ENCODE results near the gene UBE3B.

UBE3B gene

DNA sequence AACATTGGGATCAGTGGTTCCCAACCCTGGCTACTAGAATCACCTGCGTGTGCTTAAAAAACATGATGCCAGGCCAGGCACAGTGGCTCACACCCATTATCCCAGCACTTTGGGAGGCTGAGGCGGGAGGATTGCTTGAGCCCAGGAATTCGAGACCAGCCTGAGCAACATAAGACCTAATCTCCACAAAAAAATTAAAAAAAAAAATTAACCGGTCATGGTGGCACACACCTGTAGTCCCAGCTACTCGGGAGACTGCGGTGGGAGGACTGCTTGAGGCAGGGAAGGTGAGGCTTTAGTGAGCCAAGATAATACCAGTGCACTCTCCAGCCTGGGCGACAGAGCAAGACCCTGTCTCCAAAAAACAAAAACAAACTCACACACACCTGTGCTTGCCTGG lies 2.3 kb upstream of the UBE3B start:
- DNase-seq, result no peak

DNA sequence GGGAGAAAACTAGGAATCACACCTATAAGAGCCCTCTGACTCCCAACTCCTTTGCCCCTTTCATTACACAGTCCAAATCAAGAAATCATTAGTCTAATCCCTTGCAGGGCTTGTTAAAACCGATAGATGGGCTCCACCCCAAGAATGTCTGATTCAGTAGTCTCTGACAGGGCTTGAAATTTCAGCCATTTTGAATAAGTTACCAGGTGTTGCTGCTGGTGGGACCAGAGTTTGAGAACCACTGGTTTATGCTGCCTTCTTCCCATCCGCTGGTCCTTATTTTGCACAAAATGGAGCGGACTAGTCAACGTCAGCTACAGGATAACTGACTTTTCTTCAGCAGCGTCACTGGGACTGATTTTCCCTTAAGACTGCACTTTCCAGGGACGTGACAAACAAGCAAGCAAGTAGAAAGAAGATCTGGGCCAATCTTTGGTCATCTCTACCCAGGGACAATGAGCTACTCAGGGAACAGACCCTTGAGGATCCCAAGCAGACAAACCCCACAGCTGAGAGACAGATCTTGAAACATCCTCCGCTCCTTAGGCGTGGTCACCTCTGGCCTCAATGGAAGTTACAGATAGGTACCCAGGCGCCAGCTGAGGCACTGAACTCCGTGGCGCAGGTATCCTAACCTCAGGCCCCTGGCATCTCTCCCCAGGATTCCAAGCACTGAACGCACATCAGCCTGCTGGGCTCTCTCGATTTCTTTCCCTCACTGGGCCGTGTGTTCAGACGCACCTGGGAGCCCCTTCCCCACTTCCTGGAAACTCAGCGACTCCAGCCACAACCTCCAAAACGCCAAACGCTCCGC lies 1.2 kb upstream of the UBE3B start:
- DNase-seq, result no peak

DNA sequence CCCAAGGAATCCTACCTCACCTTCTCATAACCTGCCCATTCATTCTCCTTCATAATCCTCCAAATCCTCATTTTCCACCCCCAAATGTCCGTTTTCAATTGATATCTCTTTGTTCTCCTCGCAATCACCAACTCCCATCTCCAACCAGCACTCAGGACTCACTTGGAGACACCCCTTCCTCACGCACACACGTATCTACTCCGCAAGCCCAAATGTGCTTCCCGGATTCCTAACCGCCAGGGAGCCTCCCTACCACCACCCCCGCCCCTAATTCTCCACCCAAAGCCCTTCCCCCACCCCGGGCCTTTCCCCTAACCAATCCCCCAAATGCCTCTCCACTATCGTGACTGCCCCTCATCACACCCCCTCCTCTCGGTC lies 638 bp upstream of the UBE3B start:
- DNase-seq, result no peak

DNA sequence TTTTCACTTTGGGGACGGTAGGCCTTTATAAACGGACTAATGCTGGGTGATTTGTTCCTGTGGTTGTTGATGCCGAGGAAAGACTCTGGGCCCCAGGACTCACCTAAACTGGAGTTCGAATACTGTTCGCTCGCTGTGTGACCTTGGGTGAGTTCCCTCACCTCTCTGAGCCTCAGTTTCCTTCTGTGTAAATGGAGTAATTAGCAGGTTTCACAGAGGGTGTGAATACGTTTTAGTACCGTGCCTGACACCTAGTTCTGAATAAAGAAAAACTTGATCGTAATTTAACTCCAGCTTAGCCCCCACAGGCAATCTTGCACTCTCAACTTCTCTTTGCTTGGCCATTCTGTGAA lies 505 bp downstream of the UBE3B start:
- no peak for DNase-seq

DNA sequence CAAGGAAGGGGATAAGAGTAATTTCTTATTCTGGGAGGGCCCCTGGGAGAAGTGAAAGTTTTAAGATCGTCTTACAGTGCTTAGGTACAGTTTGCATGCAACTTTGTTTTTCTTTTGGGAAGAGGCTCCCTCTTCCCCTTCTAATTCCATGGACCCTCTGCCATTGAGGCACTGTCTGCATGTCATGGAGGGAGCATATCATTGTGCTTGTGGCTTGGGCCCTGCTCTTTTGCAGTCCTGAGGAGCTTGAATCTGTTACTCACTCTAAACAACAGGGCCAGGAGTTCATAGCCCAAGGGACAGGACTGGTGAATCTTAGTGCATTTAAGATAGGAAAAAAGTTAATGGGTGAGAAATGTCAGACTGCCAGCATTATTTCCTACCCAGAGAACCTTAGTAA lies 2.3 kb downstream of the UBE3B start:
- no peak for DNase-seq

DNA sequence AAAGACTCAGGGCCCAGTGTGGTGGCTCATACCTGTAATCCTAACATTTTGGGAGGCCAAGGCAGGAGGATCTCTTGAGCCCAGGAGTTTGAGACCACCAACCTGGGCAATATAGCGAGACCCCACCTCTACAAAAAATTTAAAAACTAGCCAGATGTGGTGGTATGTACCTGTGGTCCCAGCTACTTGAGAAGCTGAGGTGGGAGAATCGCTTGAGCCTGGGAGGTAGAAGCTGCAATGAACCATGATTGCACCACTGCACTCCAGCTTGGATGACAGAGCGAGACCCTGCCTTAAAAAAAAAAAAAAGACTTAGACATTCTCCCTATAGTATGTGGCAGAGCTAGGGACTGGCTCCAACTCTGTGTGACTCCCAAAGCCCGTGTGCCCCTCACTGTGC lies 2.9 kb downstream of the UBE3B start:
- no peak for DNase-seq

DNA sequence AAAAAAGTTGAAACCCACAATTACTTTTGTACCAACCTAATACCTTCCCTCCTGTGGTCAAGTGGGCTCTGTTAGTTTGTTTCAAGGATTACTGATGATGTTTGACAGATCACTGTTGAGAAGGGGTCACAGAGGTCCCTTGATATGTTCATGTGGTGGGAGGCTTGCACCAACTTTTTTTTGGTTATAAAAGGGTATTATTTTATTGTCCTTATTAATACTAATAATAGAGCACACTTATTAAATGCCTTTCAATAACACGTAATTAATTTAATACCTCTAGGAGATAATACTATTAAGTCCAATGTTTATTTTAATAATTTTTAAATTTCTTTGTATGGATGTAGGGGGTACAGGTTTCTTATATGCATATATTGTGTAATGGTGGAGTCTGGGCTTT lies 4.4 kb downstream of the UBE3B start:
- DNase-seq, result no peak

DNA sequence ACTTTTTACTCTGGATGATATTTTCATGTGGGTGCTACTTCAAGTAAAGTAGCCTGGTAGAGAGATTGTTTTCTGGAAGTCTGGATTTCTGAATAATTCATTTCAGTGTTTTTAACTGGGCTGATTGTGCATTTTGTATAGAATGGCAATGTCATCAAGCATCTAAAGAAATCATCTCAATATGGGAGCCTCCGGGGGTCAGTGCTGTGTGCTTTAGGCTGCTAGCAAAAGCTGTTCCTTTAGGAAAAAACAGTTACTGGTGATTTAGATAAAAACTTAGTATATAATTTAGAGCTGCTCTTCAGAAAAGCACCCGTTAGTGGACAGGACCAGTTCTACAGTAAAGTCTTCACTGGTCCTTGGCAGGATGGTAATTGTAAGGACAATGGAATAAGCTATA lies 5.1 kb downstream of the UBE3B start:
- DNase-seq, result no peak

DNA sequence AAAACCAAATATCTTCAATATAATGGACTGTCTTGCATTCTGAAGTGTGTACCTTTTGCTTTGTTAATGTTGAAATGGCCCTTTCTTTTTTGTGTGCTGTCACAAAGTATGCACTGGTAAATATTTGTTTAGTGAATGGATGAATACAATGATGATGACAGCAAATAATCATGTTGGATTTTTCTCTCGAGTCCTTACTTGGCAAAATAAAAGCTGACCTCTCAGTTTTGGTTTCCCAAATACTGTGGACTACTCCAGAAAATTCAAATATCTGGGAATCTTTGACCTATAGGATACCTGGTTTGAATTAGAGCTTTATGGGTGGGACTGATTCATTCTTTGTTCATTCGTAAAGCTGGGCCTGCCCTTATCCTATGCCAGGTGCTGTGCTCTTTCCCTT lies 5.5 kb downstream of the UBE3B start:
- no peak for DNase-seq

DNA sequence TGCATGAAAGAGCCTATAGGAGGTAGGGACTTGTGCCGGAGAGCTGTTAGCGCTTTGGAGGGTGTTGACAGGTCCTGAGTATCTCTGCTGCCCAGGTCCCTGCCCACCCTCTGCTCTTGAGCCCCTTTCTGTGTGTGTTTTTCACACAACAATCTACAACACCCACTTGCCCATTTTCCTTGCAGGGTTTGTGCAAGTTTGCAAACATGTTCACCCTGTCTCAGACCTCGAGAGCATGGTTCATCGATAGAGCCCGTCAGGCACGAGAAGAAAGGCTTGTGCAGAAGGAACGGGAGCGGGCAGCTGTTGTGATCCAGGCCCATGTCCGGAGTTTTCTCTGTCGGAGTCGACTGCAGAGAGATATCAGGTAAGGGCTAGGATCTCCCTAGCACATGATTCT lies 5.9 kb downstream of the UBE3B start:
- no peak for DNase-seq

DNA sequence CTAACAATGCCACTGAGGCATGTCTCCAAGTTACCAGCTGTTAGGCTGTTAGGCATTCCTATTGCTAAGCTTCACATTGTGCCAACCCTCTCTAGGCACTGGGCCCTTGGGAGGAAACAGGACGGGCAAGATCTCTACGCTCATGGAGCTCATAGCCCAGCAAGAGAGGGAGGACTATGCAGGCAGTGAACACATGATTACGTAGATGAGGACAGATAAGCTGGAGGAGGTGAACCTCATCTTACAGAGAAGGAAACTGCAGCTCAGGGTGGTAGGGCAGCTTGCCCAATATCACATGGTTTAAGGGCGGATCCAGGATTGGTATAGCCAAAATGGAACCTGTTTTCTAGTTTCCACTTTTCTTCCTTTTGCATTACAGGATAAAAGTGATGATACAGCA lies 7.8 kb downstream of the UBE3B start:
- no peak for DNase-seq

DNA sequence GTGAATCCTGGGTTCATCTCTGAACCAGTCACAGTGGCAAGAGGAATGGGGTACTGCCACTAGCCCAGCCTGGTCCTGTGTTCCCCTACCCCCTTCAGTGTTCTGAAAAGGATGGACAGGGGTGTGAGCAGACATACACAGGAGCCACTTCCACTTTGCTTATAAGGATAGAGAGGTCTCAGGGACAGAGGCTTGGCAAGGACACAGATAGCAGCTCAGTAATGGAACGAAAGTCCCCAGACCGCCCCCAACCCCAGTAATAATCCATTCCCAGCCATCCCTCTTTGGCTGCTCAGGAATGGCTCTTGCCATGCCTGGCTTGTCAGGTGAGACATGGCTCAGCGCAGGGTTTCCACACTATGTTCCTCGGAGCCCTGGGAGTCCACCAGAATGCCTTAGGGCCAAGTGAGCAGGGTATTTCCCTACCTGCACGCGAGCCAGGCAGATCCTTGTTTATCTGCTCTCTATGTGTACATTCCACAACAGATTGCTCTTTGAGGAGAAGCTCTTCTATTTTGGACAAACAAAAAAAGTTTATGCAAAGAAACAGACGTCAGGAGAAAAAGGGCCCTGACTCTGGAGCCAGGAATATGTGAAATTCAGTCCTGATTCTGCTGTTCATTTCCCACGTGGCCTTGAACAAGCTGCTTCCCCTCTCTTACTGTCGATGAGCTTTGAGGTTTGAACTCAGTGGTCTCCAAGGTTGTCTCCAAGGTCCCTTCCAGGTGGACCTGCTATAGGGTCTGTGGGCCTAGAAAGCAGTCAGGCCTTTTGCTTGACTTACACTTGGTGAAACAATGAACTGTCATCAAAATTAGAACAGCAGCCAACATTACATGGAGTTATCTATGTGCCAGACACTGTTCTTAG lies 10.0 kb downstream of the UBE3B start:
- DNase-seq, result no peak

DNA sequence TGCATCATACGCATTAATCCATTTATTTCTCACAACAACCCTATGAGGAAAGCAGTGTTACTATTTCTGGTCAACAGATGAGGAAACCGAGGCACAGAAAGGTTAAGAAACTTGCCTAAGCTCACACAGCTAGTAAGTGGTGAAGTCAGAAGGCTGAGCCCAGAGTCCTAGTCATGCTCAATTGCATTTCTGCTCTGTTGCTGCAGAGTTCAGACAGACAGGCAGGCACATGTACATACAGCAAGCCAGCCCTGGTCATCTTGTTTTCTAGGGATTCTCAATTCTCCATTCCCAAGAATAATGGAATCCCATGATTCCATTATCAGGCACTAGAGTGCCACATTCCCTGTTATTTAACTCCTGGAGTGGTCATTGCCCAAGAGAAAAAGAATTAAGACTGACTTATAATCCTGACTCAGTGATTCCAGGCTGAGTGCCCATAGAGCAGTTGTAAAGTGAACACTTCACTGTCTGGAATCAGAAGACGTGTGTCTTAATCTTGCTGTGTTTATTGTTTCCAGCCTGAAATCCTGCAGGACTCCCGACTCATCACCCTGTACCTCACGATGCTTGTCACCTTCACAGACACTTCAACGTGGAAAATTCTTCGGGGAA lies 10.7 kb downstream of the UBE3B start:
- no peak for DNase-seq

DNA sequence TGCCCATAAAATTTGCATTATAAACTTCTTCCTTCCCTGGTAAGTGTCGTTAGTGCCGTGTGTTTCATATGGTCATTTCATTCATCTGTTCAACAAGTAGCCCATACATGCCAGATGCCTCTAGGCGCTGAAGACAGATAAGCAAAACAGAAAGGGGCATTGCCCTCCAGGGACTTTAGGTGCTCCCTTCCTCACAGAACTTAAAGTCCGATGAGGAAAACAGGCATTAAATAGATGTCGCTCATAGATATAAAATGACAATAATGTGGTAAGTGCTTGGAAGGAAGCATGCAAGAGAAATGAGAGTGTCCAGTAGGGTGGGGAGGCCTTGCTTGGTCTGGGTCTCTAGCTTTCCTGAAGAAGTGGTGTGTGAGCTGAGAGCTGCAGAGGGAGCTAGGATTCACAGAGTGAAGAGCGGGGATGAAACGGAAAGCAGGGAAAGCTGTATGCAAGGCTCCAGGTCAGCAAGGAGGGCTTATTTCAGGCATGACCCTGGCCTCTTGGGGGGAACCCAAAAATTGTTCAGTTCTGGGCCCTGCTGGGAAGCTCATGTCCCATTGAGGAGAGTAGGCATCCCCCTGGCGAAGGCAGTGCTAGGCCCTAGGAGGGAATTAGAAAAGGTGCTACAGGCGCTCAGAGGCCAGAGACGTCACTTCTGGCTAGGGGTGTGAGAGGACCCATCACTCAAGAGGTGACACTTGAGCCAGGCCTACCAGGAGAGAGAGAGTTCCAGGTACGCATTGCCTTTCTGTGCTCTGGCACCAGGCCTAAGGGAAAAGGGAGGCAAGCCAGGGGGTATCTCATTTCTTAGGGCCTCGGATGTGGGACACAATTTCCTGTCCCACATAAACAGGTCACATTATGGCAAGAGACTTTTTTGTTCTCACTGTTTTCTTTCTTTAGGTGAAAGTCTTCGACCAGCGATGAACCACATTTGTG lies 11.9 kb downstream of the UBE3B start:
- no peak for DNase-seq

DNA sequence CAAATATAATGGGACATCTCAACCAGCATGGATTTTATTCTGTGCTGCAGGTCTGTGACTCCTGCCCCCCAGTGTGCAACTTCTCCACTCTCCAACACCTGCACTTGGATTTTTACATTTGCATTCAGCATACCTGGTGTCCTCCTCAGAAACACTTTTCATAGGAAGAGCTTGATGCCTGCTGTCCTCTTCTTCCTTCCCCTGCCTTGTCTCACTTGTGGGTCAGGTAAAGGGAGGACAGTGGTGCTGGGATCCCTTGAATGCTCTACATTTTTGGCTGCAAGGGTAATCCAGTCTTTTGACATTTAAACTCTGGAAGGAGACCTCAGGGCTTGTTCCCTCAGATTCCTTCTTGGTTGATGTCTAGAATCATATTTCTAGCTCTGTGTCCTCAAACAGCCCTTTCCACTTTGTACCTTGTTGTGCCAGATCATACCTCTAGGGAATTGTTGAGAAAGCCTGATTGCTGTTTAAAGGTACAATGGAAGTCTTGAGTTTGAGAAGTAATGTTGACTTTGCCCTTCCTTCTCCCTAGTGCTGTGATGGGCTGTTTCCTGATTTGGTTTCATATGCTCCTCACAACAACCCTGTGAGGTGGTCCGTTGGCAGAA lies 12.6 kb downstream of the UBE3B start:
- DNase-seq, result no peak

DNA sequence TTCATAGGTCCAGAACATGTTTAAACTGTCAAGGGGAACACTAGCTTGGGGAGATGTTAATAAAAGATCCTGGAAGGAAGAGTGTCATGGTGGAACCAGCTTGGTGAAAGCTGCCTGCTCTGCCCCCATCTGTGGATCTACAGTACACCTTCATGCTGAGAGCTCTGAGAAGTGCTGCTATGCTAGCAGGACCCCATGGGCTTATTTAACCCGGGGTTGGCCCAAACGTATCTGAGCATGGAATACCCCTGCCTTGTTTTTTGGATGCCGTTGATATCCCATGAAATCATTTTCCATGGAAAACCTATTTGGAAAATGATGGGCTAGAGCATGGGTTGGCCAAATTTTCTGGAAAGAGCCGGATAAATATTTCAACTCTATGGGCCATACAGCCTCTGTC lies 14.2 kb downstream of the UBE3B start:
- no peak for DNase-seq

DNA sequence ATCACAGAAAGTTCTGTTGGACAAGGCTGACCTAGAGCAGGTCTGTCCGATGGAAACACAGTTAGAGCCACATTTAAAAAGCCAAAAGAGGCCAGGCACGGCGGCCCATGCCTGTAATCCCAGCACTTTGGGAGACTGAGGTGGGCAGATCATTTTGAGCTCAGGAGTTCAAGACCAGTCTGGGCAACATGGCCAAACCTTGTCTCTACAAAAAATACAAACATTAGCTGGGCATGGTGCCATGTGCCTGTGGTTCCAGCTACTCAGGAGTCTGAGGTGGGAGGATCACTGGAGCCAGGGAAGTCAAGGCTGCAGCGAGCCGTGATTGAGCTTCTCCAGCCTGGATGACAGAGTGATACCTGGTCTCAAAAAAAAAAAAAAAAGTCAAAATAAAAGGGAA lies 14.9 kb downstream of the UBE3B start:
- no peak for DNase-seq

DNA sequence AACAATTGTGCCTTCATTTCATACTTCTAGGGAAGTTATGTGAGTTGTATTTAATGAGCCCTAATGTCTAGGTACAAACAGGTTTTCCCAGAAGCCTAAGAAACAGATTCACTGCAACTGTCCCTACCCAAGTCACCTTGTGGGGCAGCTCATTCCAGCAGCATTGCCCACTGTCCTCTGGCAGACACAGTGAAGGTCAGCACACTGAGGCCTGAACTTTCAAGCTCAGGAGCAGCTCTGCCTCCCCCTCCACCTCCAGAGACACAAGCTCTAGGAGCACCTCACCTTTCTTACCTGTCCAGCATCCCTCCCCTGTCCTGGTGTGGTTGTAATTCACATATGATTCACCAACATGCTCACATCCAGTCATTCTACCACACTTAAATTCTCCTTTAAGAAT lies 15.7 kb downstream of the UBE3B start:
- no peak for DNase-seq

DNA sequence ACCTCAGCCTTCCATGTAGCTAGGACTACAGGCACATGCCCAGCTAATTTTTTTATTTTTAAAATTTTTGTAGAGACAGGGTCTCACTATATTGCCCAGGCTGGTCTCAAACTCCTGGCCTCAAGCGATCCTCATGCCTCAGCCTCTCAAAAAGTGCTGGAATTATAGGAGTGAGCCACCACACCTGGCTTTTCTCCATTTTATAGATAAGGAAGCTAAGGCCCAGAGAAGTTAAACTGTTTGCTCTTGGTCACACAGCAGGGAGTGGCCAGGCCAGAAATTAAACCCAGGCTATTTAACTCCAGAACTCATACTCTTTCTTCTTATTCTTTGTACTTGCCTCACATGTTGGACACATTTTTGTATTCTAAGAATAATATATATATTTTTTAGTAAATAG lies 16.5 kb downstream of the UBE3B start:
- DNase-seq, result no peak

DNA sequence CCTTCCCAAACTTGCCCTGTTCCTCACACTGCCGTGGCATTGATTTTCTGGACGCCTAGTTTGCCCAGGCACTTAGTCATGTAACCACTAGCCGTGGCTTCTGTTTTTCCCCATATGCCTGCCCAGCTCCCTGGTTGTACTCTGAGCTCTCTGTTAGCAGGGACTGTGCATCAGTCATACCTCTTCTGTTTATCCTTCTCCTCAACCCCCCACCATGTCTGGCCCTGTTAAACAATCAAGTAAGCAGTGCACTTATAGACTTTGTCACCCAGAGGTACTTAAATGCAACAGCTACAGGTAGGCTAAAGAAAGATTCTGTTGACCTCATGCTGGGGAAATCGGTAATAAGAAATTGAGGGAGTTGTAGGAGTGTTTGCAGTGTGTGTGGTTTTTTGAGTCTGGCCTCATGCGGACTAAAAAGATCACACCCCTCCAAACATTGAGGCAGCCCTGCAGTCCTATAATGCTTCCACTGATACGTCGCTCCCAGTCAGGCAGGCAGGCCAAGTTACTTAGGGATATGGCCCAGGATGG lies 17.0 kb downstream of the UBE3B start:
- DNase-seq, result no peak

DNA sequence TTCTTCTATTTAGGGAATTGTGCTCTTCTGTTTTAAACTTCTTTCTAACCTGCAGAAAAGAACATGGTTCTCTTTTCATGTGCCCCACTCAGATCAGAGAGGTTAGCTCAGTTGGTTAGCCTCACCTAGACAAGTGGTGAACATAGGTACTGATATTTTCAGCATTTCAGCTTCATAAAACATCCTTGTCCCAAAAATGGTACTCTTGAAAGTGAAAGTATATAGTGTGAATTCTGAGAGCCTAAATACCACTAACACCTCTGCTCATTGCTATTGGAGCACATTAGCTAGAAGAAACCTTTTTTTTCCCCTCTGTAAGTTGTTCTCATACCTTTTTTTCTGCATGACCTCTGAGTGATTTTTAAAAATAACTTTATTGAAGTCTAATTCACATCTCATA lies 17.6 kb downstream of the UBE3B start:
- DNase-seq, result no peak

DNA sequence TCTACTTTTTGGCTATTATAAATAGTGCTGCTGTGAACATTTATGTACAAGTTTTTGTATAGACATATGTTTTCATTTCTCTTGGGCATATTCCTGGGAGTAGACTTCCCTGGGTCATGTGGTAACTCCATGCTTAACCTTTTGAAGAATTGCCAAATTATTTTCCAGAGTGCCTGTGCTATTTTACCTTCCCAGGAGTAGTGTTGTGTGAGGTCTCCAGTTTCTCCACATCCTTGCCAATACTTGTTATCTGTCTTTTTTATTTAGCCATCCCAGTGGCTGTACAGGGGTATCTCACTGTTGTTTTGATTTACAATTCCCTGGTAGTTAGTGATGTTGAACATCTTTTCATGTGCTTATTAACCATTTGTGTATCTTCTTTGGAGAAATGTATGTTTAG lies 18.9 kb downstream of the UBE3B start:
- no peak for DNase-seq
